ENCODE data around the gene SMC1B.

GRCh38 chr22:45337536-45337935, 75.9 kb downstream of the SMC1B start:
- TF ChIP-seq CTCF (IDR thresholded peaks at IDR 0.05 in 8 of 11, conservative IDR thresholded peaks at IDR 0.05 in 3 of 11) (no peak), POLR2A (IDR thresholded peaks at IDR 0.05) (no peak)

Measured in spleen (tissue), 7 donors.